AG04450 (cell line): ENCODE results near the gene MMP17. TPM values are rescaled to one million over a fixed set of nuclear protein-coding genes. Genes with fewer than 3 reads are reported as not detected.

Source experiments
- CTCF ChIA-PET: fragments of 300-600, 350-600 bp; formaldehyde crosslinking; extraction: SDS; loops from one replicate; lab custom pipeline; 2022; ENCODE audit warnings: antibody characterized with exemption, inconsistent platforms; lab: Charles Lee
- POLR2A ChIA-PET: fragments of 350-600 bp; formaldehyde crosslinking; extraction: SDS; loops from one replicate; lab custom pipeline; 2021; ENCODE audit warnings: antibody characterized with exemption, inconsistent platforms; lab: Yijun Ruan, JAX
- DNase-seq: peaks from one replicate; pipeline ENCODE4 v3.0.0-alpha.2; 2011; ENCODE audit warnings: low read depth, low spot score
- H3K27ac ChIP-seq: one replicate; pipeline ENCODE4 v1.5.1; 2012; ENCODE audit warnings: low read depth, low read length, control low read depth
- H3K27me3 ChIP-seq: one replicate; pipeline ENCODE4 v1.6.0; 2012; ENCODE audit warnings: low read length; ENCODE audit not compliant: control insufficient read depth, insufficient read depth
- H3K4me3 ChIP-seq: 2 replicates; pipeline ENCODE4 v1.5.1; 2011; ENCODE audit warnings: mild to moderate bottlenecking, low read depth, low read length, control low read depth
- H3K9me3 ChIP-seq: 2 replicates; pipeline ENCODE4 v1.5.1; 2012; ENCODE audit warnings: low read length; ENCODE audit not compliant: control insufficient read depth, insufficient read depth
- CTCF ChIP-seq: IDR thresholded peaks from 2 replicates; pipeline ENCODE4 v1.5.1; 2011; ENCODE audit warnings: low read depth, low read length, control low read depth, inconsistent platforms
- polyA plus RNA-seq: library from polyadenylated mRNA; depleted of rRNA; stranded (reverse); fragments of >200 nt; gene quantifications from 2 replicates; pipeline ENCODE4 v1.2.3, GENCODE V29; 2011

MMP17 gene
- polyA plus RNA-seq, 1 experiment, result 9.9 TPM

- CTCF ChIA-PET, result interaction anchor here (0.6 to 1.5 kb wide), 2 partner anchors 45 to 452 kb away, joined by 4 to 5 read pairs; no protein-coding TSS in a partner anchor
Measured at GRCh38 chr12:131784909-131785762, 43.1 kb upstream of the MMP17 start.

GRCh38 chr12:131785763-131786330 is 42.3 kb upstream of the MMP17 start:
- ChIA-PET CTCF (interaction anchor here (1.5 kb wide), 1 partner anchor 44 kb away, joined by 4 read pairs; no protein-coding TSS in a partner anchor), POLR2A (no interaction called here)
- H3K27me3 ChIP-seq, result no peaks in the 10 kb centered on the region
- no peaks in the 10 kb centered on the region; the same call in 1 of the 2 replicates for H3K9me3 ChIP-seq
- DNase-seq, result no peak
- H3K27ac ChIP-seq, result no peak overlapping the region
- H3K4me3 ChIP-seq, result no peak overlapping the region
- TF ChIP-seq CTCF, result no peak

More at GRCh38 chr12:131784909-131785762, 43.1 kb upstream of the MMP17 start:
- TF ChIP-seq CTCF, result no peak
- H3K4me3 ChIP-seq, result no peak overlapping the region
- DNase-seq, result no peak
- no peaks in the 10 kb centered on the region for H3K27me3 ChIP-seq
- POLR2A ChIA-PET, result no interaction called here
- peak overlapping the region; percentile 78 for H3K27ac ChIP-seq
- H3K9me3 ChIP-seq, result no peaks in the 10 kb centered on the region; the same call in 1 of the 2 replicates

- ChIA-PET CTCF (interaction anchor here (1.5 kb wide), 1 partner anchor 44 kb away, joined by 4 read pairs; no protein-coding TSS in a partner anchor), POLR2A (no interaction called here)
- no peaks in the 10 kb centered on the region; the same call in 1 of the 2 replicates for H3K9me3 ChIP-seq
- no peak overlapping the region for H3K4me3 ChIP-seq
- no peak for DNase-seq
- TF ChIP-seq CTCF, result no peak
- no peak overlapping the region for H3K27ac ChIP-seq
- H3K27me3 ChIP-seq, result no peaks in the 10 kb centered on the region
Measured at GRCh38 chr12:131786331-131786730, 41.9 kb upstream of the MMP17 start.

- Histone ChIP-seq H3K27ac (no peak overlapping the region), H3K4me3 (no peak overlapping the region), H3K9me3 (no peaks in the 10 kb centered on the region; the same call in 1 of the 2 replicates), H3K27me3 (no peaks in the 10 kb centered on the region)
- ChIA-PET CTCF (no interaction called here), POLR2A (no interaction called here)
- DNase-seq, result no peak
- TF ChIP-seq CTCF, result no peak
Measured at GRCh38 chr12:131787143-131787660, 41.0 kb upstream of the MMP17 start.

- no peak for DNase-seq
- H3K9me3 ChIP-seq, result no peaks in the 10 kb centered on the region; the same call in 1 of the 2 replicates
- no peaks in the 10 kb centered on the region for H3K27me3 ChIP-seq
- H3K27ac ChIP-seq, result no peak overlapping the region
- POLR2A ChIA-PET, result no interaction called here
- no peak for TF ChIP-seq CTCF
- CTCF ChIA-PET, result no interaction called here
- H3K4me3 ChIP-seq, result no peak overlapping the region
Measured at GRCh38 chr12:131788070-131788469, 40.1 kb upstream of the MMP17 start.
